ENCODE measurements around the gene KMT2C. TPM values are rescaled to one million over a fixed set of nuclear protein-coding genes. Genes with fewer than 3 reads are reported as not detected.
"Not testable (repeated sequence)": the region's sequence is repeated elsewhere in the genome, so short reads cannot be mapped to it uniquely, and the experiment has no call there.

KMT2C gene
- total and polyA plus RNA-seq, 10 donors: 5.3 to 147 (median 107) TPM

DNA sequence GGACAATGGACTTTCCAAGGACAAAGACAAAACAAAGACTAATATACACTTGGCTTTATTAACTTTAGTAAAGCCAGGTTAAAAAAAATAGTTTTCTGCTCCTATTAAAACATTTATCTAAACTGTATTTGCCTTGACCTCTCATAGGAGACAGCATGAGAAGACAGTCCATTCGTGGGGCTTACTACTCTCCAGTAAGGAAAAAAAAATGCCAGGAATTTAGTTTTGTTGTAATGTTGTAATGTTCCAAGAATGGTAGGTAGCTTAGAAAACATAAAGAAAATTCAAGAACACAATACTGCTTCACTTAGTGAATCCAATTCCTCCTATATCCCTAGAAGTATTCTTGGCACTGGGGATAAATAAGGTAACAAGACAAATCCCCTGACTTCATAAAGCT is 81.7 kb downstream of the KMT2C start:
- peaks cover 0 to 83% (median 20%) of the 10 kb centered on the region in 6 donors for H3K36me3 ChIP-seq
- TF ChIP-seq, protein P1, sequence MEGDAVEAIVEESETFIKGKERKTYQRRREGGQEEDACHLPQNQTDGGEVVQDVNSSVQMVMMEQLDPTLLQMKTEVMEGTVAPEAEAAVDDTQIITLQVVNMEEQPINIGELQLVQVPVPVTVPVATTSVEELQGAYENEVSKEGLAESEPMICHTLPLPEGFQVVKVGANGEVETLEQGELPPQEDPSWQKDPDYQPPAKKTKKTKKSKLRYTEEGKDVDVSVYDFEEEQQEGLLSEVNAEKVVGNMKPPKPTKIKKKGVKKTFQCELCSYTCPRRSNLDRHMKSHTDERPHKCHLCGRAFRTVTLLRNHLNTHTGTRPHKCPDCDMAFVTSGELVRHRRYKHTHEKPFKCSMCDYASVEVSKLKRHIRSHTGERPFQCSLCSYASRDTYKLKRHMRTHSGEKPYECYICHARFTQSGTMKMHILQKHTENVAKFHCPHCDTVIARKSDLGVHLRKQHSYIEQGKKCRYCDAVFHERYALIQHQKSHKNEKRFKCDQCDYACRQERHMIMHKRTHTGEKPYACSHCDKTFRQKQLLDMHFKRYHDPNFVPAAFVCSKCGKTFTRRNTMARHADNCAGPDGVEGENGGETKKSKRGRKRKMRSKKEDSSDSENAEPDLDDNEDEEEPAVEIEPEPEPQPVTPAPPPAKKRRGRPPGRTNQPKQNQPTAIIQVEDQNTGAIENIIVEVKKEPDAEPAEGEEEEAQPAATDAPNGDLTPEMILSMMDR (IDR thresholded peaks at IDR 0.05 in 8 of 11, conservative IDR thresholded peaks at IDR 0.05 in 3 of 11): no peak
- TF ChIP-seq POLR2AphosphoS5 (IDR thresholded peaks at IDR 0.05) (no peak), POLR2A (IDR thresholded peaks at IDR 0.05) (no peak)
- intact Hi-C loops (cut with DNase I; ENCODE audit: low total_unique reads): no loop called here
- WGBS, 5 donors: 72 to 84% (median 81%) methylated on average over 1 of the region's 1 CpG
- peaks cover 0 to 12% (median 3%) of the 10 kb centered on the region in 8 donors for H3K9me3 ChIP-seq
- H3K4me1 ChIP-seq: peaks cover 0 to 33% (median 0%) of the 10 kb centered on the region in 6 donors
- no peaks in the 10 kb centered on the region for H3K27me3 ChIP-seq (replicated peaks in 1 of 7)
- H3K27ac ChIP-seq: no peak overlapping the region
- no peak overlapping the region for H3K4me3 ChIP-seq
- no peak for DNase-seq

DNA sequence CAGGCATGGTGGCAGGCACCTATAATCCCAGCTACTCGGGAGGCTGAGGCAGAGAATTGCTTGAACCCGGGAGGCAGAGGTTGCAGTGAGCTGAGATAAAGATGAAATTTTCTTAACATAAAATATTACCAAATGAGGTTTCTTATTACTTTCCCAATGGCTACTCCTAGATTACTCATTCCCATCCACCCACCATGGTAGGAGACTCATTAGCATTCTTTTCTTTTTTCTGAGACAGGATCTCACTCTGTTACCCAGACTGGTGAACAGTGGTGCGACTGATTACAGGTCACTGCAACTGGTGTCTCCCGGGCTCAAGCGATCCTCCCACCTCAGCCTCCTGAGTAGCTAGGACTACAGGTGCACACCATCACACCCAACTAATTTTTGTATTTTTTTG is 82.5 kb downstream of the KMT2C start:
- 94 to 99% (median 98%) methylated on average over 5 of the region's 5 CpGs for WGBS, 5 donors
- H3K27me3 ChIP-seq (replicated peaks in 1 of 7); H3K4me3 ChIP-seq; intact Hi-C loops (cut with DNase I; ENCODE audit: low total_unique reads); H3K27ac ChIP-seq; DNase-seq: not testable (repeated sequence)
- Histone ChIP-seq H3K4me1 (peaks cover 0 to 25% (median 0%) of the 10 kb centered on the region in 6 donors), H3K9me3 (peaks cover 0 to 20% (median 9%) of the 10 kb centered on the region in 8 donors), H3K36me3 (peaks cover 0 to 89% (median 24%) of the 10 kb centered on the region in 6 donors)

DNA sequence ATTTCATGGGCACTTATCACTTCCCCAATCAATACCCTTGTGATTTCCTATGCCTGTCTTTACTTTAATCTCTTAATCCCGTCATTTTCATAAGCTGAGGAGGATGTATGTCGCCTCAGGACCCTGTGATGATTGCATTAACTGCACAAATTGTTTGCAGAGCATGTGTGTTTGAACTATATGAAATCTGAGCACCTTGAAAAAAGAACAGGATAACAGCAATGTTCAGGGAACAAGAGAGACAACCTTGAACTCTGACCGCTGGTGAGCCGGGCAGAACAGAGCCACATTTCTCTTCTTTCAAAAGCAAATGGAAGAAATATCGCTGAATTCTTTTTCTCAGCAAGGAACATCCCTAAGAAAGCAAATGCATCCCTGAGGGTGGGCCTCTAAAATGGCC is 84.1 kb downstream of the KMT2C start:
- H3K27ac ChIP-seq; intact Hi-C loops (cut with DNase I; ENCODE audit: low total_unique reads); H3K4me3 ChIP-seq; H3K27me3 ChIP-seq (replicated peaks in 1 of 7); DNase-seq: not testable (repeated sequence)
- Histone ChIP-seq H3K4me1 (peaks cover 0 to 20% (median 0%) of the 10 kb centered on the region in 6 donors), H3K9me3 (peaks cover 0 to 32% (median 20%) of the 10 kb centered on the region in 8 donors), H3K36me3 (peaks cover 0 to 96% (median 27%) of the 10 kb centered on the region in 6 donors)
- 91 to 97% (median 93%) methylated on average over 5 of the region's 5 CpGs for WGBS, 5 donors

DNA sequence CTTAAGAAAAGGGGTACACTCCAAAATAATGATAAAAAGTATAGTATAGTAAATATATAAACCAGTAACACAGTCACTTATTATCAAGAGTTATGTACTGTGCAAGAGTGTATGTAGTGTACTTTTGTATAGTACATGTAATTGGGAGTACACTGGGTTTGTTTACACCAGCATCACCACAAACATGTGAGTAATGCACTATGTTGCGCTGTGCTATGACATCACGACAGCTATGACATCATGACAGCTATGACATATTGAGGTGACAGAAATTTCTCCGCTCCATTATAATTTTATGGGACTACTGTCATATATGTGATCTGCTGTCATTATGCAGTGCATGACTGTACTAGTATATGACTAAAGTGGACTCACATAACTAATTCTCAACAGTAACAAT is 84.6 kb downstream of the KMT2C start:
- H3K4me3 ChIP-seq: no peak overlapping the region
- H3K4me1 ChIP-seq: peaks cover 0 to 19% (median 0%) of the 10 kb centered on the region in 6 donors
- H3K27me3 ChIP-seq (replicated peaks in 1 of 7): no peaks in the 10 kb centered on the region
- no peak overlapping the region for H3K27ac ChIP-seq
- WGBS, 5 donors: 97 to 100% (median 99%) methylated on average over 3 of the region's 3 CpGs
- TF ChIP-seq, protein P1 (IDR thresholded peaks at IDR 0.05 in 8 of 11, conservative IDR thresholded peaks at IDR 0.05 in 3 of 11): no peak
- TF ChIP-seq POLR2A (IDR thresholded peaks at IDR 0.05) (no peak), POLR2AphosphoS5 (IDR thresholded peaks at IDR 0.05) (no peak)
- peaks cover 0 to 93% (median 27%) of the 10 kb centered on the region in 6 donors for H3K36me3 ChIP-seq
- DNase-seq: no peak
- intact Hi-C loops (cut with DNase I; ENCODE audit: low total_unique reads): no loop called here
- peaks cover 0 to 32% (median 20%) of the 10 kb centered on the region in 8 donors for H3K9me3 ChIP-seq

DNA sequence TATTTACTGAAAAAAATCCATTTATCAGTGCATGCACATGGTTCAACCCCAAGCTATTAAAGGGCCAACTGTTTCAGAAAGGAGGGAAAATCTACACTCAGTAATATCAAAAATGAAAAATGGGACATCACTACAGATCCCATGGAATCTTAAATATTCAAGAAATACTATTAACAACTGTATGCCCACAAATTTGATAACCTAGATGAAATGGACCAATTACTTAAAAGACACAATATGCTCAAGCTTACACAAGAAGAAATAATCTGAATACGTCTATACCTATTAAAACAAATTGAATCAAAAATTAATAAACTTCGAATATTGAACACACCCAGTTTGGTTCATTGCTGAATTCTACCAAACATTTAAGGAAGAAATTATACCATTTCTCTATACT is 87.9 kb downstream of the KMT2C start:
- intact Hi-C loops (cut with DNase I; ENCODE audit: low total_unique reads): no loop called here

More for the DNA sequence above, 87.9 kb downstream of the KMT2C start:
- Histone ChIP-seq H3K36me3 (peaks cover 0 to 75% (median 22%) of the 10 kb centered on the region in 6 donors), H3K27ac (no peak overlapping the region), H3K4me1 (peaks cover 0 to 22% (median 14%) of the 10 kb centered on the region in 6 donors), H3K27me3 (replicated peaks in 1 of 7) (no peaks in the 10 kb centered on the region), H3K4me3 (no peak overlapping the region), H3K9me3 (peaks cover 0 to 32% (median 20%) of the 10 kb centered on the region in 8 donors)
- 96 to 99% (median 97%) methylated on average over 2 of the region's 2 CpGs for WGBS, 5 donors
- no peak for TF ChIP-seq POLR2AphosphoS5 (IDR thresholded peaks at IDR 0.05)
- TF ChIP-seq, protein P1 (IDR thresholded peaks at IDR 0.05 in 8 of 11, conservative IDR thresholded peaks at IDR 0.05 in 3 of 11): no peak
- DNase-seq: no peak
